ENCODE data around the gene PLAAT2.

GRCh38 chr11:63599211-63600122 lies 36.3 kb upstream of the PLAAT2 start:
- TF ChIP-seq CTCF (IDR thresholded peaks at IDR 0.05), result no peak
- no peak for TF ChIP-seq POLR2A (IDR thresholded peaks at IDR 0.05)
- TF ChIP-seq POLR2AphosphoS5 (IDR thresholded peaks at IDR 0.05), result no peak

Measured in prostate gland (tissue), 2 donors.